ENCODE results near the gene FADS2. TPM values are rescaled to one million over a fixed set of nuclear protein-coding genes. Genes with fewer than 3 reads are reported as not detected.

Gene FADS2
- total RNA-seq, 4 donors from 2014 or later, result 1.5 to 6.4 (median 4.0) TPM

- H3K4me3 ChIP-seq, result no peak overlapping the region
- H3K27ac ChIP-seq, result no peak overlapping the region
- intact Hi-C loops (cut with DNase I; ENCODE audit: low total_unique reads) (no loop called here), in situ Hi-C loops (cut with MboI; ENCODE audit: low sequenced_read_pairs in 4 of 4) (no loop called here)
- H3K9me3 ChIP-seq, result no peaks in the 10 kb centered on the region
- peak in 1 of 2 donors; percentile 46 for DNase-seq
- no peaks in the 10 kb centered on the region for H3K27me3 ChIP-seq
- TF ChIP-seq, protein P1, sequence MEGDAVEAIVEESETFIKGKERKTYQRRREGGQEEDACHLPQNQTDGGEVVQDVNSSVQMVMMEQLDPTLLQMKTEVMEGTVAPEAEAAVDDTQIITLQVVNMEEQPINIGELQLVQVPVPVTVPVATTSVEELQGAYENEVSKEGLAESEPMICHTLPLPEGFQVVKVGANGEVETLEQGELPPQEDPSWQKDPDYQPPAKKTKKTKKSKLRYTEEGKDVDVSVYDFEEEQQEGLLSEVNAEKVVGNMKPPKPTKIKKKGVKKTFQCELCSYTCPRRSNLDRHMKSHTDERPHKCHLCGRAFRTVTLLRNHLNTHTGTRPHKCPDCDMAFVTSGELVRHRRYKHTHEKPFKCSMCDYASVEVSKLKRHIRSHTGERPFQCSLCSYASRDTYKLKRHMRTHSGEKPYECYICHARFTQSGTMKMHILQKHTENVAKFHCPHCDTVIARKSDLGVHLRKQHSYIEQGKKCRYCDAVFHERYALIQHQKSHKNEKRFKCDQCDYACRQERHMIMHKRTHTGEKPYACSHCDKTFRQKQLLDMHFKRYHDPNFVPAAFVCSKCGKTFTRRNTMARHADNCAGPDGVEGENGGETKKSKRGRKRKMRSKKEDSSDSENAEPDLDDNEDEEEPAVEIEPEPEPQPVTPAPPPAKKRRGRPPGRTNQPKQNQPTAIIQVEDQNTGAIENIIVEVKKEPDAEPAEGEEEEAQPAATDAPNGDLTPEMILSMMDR (IDR thresholded peaks at IDR 0.05 in 4 of 5, conservative IDR thresholded peaks at IDR 0.05 in 1 of 5), result no peak
- no peak for TF ChIP-seq POLR2A (IDR thresholded peaks at IDR 0.05)
- no peaks in the 10 kb centered on the region for H3K36me3 ChIP-seq
- ATAC-seq, result peak in 1 of 2 donors; percentile 30
- H3K4me1 ChIP-seq, result no peaks in the 10 kb centered on the region
Measured at GRCh38 chr11:61860054-61860903, 32.2 kb downstream of the FADS2 start.

GRCh38 chr11:61861634-61862033, 33.5 kb downstream of the FADS2 start:
- in situ Hi-C loops (cut with MboI; ENCODE audit: low sequenced_read_pairs in 4 of 4), result no loop called here

DNA sequence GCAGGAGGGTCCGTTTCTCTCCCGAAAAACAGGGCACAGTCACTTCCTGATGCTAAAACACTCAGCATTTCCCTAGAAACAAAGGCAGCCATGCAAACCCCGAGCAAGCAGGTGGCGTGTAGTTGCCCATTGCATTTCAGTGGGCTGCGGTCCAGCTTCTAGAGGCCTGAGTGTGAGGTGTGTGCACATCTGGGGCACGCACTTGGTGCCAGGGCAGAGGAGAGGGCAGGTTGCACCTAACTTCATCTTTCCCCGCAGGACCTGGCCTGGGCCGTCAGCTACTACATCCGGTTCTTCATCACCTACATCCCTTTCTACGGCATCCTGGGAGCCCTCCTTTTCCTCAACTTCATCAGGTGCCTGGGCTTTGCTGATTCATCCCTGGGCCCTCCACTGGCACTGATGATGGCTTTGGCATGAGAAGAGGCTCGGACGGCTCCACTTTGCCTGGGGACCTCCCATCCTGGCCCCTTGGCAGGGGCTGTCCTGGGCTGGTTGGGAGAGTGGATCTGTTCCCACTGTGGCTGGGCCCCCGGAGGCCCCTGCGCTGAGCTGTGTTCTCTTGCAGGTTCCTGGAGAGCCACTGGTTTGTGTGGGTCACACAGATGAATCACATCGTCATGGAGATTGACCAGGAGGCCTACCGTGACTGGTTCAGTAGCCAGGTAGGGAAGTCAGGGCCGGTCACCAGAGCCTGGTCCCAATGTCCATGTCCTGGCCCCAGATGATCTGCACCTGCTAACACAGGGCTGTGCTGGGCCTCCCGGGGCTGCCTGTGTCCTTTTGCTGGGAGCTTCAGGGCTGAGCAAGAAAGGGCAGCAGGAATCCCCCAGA, 34.8 kb downstream of the FADS2 start:
- ATAC-seq, result no peak
- Histone ChIP-seq H3K27me3 (no peaks in the 10 kb centered on the region), H3K9me3 (no peaks in the 10 kb centered on the region), H3K4me3 (no peak overlapping the region), H3K4me1 (no peaks in the 10 kb centered on the region), H3K27ac (no peak overlapping the region), H3K36me3 (no peaks in the 10 kb centered on the region)
- DNase-seq, result no peak
- no peak for TF ChIP-seq POLR2A (IDR thresholded peaks at IDR 0.05)
- TF ChIP-seq, protein P1 (IDR thresholded peaks at IDR 0.05 in 4 of 5, conservative IDR thresholded peaks at IDR 0.05 in 1 of 5), result no peak
- intact Hi-C loops (cut with DNase I; ENCODE audit: low total_unique reads), result no loop called here
- in situ Hi-C loops (cut with MboI; ENCODE audit: low sequenced_read_pairs in 4 of 4), result no loop called here

More at GRCh38 chr11:61861634-61862033, 33.5 kb downstream of the FADS2 start:
- intact Hi-C loops (cut with DNase I; ENCODE audit: low total_unique reads), result no loop called here
- no peaks in the 10 kb centered on the region for H3K27me3 ChIP-seq
- H3K4me1 ChIP-seq, result no peaks in the 10 kb centered on the region
- DNase-seq (no peak), ATAC-seq (no peak)
- TF ChIP-seq, protein P1 (IDR thresholded peaks at IDR 0.05 in 4 of 5, conservative IDR thresholded peaks at IDR 0.05 in 1 of 5), result no peak
- no peaks in the 10 kb centered on the region for H3K36me3 ChIP-seq
- H3K9me3 ChIP-seq, result no peaks in the 10 kb centered on the region
- no peak overlapping the region for H3K4me3 ChIP-seq
- no peak overlapping the region for H3K27ac ChIP-seq

- no peaks in the 10 kb centered on the region for H3K36me3 ChIP-seq
- H3K4me1 ChIP-seq, result no peaks in the 10 kb centered on the region
- no peak for DNase-seq
- no peak for ATAC-seq
- TF ChIP-seq, protein P1 (IDR thresholded peaks at IDR 0.05 in 4 of 5, conservative IDR thresholded peaks at IDR 0.05 in 1 of 5), result no peak
- TF ChIP-seq POLR2A (IDR thresholded peaks at IDR 0.05), result no peak
- H3K4me3 ChIP-seq, result no peak overlapping the region
- H3K9me3 ChIP-seq, result no peaks in the 10 kb centered on the region
- H3K27me3 ChIP-seq, result no peaks in the 10 kb centered on the region
- in situ Hi-C loops (cut with MboI; ENCODE audit: low sequenced_read_pairs in 4 of 4) (no loop called here), intact Hi-C loops (cut with DNase I; ENCODE audit: low total_unique reads) (no loop called here)
- H3K27ac ChIP-seq, result no peak overlapping the region
Measured at GRCh38 chr11:61863548-61864081, 35.5 kb downstream of the FADS2 start.

All from gastrocnemius medialis (tissue), 4 donors.